HEK293 (cell line): ENCODE measurements around the gene PAPSS1.

Experiments
- CTCF ChIA-PET: fragments of 350-600 bp; formaldehyde crosslinking; extraction: SDS; loops from one replicate; lab custom pipeline; 2021; ENCODE audit warnings: antibody characterized with exemption; lab: Yijun Ruan, JAX
- POLR2A ChIA-PET: fragments of 300-600 bp; formaldehyde crosslinking; extraction: SDS; loops from one replicate; lab custom pipeline; 2020; ENCODE audit warnings: antibody characterized with exemption, inconsistent platforms; lab: Yijun Ruan, JAX
- H3K27ac ChIP-seq: fragments of 200-500 bp; sonication (Bioruptor generic); 2 replicates; pipeline ENCODE4 v1.5.1; 2014; ENCODE audit warnings: low read depth, low read length, control low read depth, inconsistent platforms; ENCODE audit errors: extremely low read depth
- H3K36me3 ChIP-seq, 2 experiments: fragments of 200-500 bp in 1 of 2; sonication (Bioruptor generic) in 1 of 2; 1 replicate in 1 of 2; 2 replicates in 1 of 2; pipeline ENCODE4 v1.5.1; 2014 to 2017; ENCODE audit warnings: inconsistent platforms in 2 of 2, low read length in 2 of 2; ENCODE audit not compliant: control insufficient read depth in 2 of 2, insufficient read depth in 1 of 2
- H3K4me1 ChIP-seq: fragments of 200-500 bp; sonication (Bioruptor generic); 2 replicates; pipeline ENCODE4 v1.5.1; 2014; ENCODE audit warnings: mild to moderate bottlenecking, low read length, inconsistent platforms; ENCODE audit not compliant: control insufficient read depth, insufficient read depth
- H3K4me3 ChIP-seq: 2 replicates; pipeline ENCODE4 v1.5.1; 2011; ENCODE audit warnings: low read depth, mild to moderate bottlenecking, control low read depth, low read length, moderate library complexity
- H3K9me3 ChIP-seq: fragments of 200-500 bp; sonication (Bioruptor generic); 2 replicates; pipeline ENCODE4 v1.5.1; 2014; ENCODE audit warnings: low read depth, low read length, inconsistent platforms; ENCODE audit not compliant: control insufficient read depth, insufficient read depth
- AEBP2 ChIP-seq: fragments of 450-650 bp; formaldehyde crosslinking; IDR thresholded peaks from 2 replicates; pipeline ENCODE4 v1.5.1; 2016; ENCODE audit warnings: missing biosample characterization, missing genetic modification characterization, borderline replicate concordance
- HOXC10 ChIP-seq: sonication (generic); formaldehyde crosslinking; IDR thresholded peaks from 2 replicates; pipeline ENCODE4 v1.8.1; 2023; ENCODE audit warnings: mild to moderate bottlenecking, missing genetic modification reagents
- KLF1 ChIP-seq: fragments of 450-650 bp; formaldehyde crosslinking; IDR thresholded peaks from 2 replicates; pipeline ENCODE4 v1.5.1; 2016; ENCODE audit warnings: missing biosample characterization, missing genetic modification characterization
- KLF17 ChIP-seq: fragments of 450-650 bp; formaldehyde crosslinking; IDR thresholded peaks from 2 replicates; pipeline ENCODE4 v1.5.1; 2016; ENCODE audit warnings: missing biosample characterization, missing genetic modification characterization
- KLF7 ChIP-seq: fragments of 450-650 bp; formaldehyde crosslinking; IDR thresholded peaks from 2 replicates; pipeline ENCODE4 v1.5.1; 2016; ENCODE audit warnings: missing biosample characterization, missing genetic modification characterization, borderline replicate concordance
- PRDM4 ChIP-seq: fragments of 450-650 bp; formaldehyde crosslinking; IDR thresholded peaks from 2 replicates; pipeline ENCODE4 v1.5.1; 2017; ENCODE audit warnings: missing biosample characterization, missing genetic modification characterization
- RBAK ChIP-seq: fragments of 450-650 bp; formaldehyde crosslinking; IDR thresholded peaks from 2 replicates; pipeline ENCODE4 v1.5.1; 2016; ENCODE audit warnings: missing biosample characterization, missing genetic modification characterization
- ZFP41 ChIP-seq: fragments of 450-650 bp; formaldehyde crosslinking; IDR thresholded peaks from 2 replicates; pipeline ENCODE4 v1.5.1; 2016; ENCODE audit warnings: missing biosample characterization, missing genetic modification characterization, borderline replicate concordance
- ZNF311 ChIP-seq: fragments of 450-650 bp; formaldehyde crosslinking; IDR thresholded peaks from 2 replicates; pipeline ENCODE4 v1.5.1; 2017; ENCODE audit warnings: missing biosample characterization, missing genetic modification characterization, borderline replicate concordance
- ZNF37A ChIP-seq: fragments of 450-650 bp; IDR thresholded peaks from 2 replicates; pipeline ENCODE4 v1.5.1; 2018; ENCODE audit warnings: missing biosample characterization, missing genetic modification characterization
- ZNF473 ChIP-seq: fragments of 450-650 bp; formaldehyde crosslinking; IDR thresholded peaks from 2 replicates; pipeline ENCODE4 v1.5.1; 2017; ENCODE audit warnings: missing biosample characterization, missing genetic modification characterization
- ZNF488 ChIP-seq: fragments of 450-650 bp; formaldehyde crosslinking; IDR thresholded peaks from 2 replicates; pipeline ENCODE4 v1.5.1; 2016; ENCODE audit warnings: missing biosample characterization, missing genetic modification characterization
- TF ChIP-seq, protein P1 (sequence below): fragments of 450-650 bp; formaldehyde crosslinking; IDR thresholded peaks from 2 replicates; pipeline ENCODE4 v1.5.1; 2016; ENCODE audit warnings: missing biosample characterization, missing genetic modification characterization
- TF ChIP-seq, protein P2 (sequence below): fragments of 450-650 bp; formaldehyde crosslinking; IDR thresholded peaks from 2 replicates; pipeline ENCODE4 v1.5.1; 2016; ENCODE audit warnings: missing biosample characterization, missing genetic modification characterization
- TF ChIP-seq, protein P3 (sequence below): fragments of 450-650 bp; formaldehyde crosslinking; IDR thresholded peaks from 2 replicates; pipeline ENCODE4 v1.5.1; 2016; ENCODE audit warnings: missing biosample characterization, missing genetic modification characterization
- TF ChIP-seq, protein P4 (sequence below): fragments of 450-650 bp; formaldehyde crosslinking; IDR thresholded peaks from 2 replicates; pipeline ENCODE4 v1.5.1; 2016; ENCODE audit warnings: missing biosample characterization, missing genetic modification characterization
- TF ChIP-seq, protein P5 (sequence below): fragments of 450-650 bp; formaldehyde crosslinking; IDR thresholded peaks from 2 replicates; pipeline ENCODE4 v1.5.1; 2016; ENCODE audit warnings: missing biosample characterization, missing genetic modification characterization

Gene PAPSS1

DNA sequence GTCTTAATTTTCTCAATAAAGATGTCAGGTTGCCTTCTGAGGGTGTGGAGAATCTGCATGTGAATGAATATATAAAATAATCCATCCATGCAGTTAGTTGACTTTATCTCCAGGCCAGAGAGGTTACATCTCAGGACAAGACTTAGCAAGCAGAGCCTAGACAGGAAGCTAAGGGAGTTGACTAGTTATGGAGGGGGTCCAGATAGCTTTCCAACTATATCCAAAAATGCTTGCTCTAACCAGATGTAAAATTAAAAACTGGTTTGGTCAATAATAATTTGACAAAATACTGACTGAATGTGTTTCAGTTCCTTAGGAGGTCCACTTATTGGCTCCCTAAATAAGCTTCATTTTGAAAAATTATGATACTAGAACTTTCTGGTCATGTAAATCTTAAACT lies 101.4 kb downstream of the PAPSS1 start (continued):
- TF ChIP-seq PRDM4 (no peak), KLF17 (tag by site-specific recombination) (no peak)
- TF ChIP-seq, protein P1, sequence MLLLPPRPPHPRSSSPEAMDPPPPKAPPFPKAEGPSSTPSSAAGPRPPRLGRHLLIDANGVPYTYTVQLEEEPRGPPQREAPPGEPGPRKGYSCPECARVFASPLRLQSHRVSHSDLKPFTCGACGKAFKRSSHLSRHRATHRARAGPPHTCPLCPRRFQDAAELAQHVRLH (tag by site-specific recombination) = no peak

- no peaks in the 10 kb centered on the region for H3K9me3 ChIP-seq
- no peaks in the 10 kb centered on the region for H3K4me1 ChIP-seq
- H3K4me3 ChIP-seq = no peak overlapping the region
- H3K36me3 ChIP-seq = peaks cover 0 to 6% of the 10 kb centered on the region in 2 experiments; a peak in 1 of 3 replicates
- ChIA-PET CTCF (interaction anchor here (0.6 kb wide), 1 partner anchor 176 kb away, joined by 3 read pairs; no protein-coding TSS in a partner anchor), POLR2A (no interaction called here)
- H3K27ac ChIP-seq = no peak overlapping the region
- TF ChIP-seq KLF1 (tag by site-specific recombination) = no peak
- TF ChIP-seq, protein P2, sequence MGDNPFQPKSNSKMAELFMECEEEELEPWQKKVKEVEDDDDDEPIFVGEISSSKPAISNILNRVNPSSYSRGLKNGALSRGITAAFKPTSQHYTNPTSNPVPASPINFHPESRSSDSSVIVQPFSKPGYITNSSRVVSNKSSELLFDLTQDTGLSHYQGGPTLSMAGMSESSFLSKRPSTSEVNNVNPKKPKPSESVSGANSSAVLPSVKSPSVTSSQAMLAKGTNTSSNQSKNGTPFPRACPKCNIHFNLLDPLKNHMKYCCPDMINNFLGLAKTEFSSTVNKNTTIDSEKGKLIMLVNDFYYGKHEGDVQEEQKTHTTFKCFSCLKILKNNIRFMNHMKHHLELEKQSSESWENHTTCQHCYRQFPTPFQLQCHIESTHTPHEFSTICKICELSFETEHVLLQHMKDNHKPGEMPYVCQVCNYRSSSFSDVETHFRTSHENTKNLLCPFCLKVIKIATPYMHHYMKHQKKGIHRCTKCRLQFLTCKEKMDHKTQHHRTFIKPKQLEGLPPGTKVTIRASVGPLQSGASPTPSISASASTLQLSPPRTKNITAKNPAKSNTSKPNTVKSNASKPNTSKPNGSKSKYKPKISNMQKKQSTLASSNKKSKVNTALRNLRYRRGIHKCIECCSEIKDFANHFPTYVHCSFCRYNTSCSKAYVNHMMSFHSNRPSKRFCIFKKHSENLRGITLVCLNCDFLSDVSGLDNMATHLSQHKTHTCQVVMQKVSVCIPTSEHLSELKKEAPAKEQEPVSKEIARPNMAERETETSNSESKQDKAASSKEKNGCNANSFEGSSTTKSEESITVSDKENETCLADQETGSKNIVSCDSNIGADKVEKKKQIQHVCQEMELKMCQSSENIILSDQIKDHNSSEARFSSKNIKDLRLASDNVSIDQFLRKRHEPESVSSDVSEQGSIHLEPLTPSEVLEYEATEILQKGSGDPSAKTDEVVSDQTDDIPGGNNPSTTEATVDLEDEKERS = no peak
- TF ChIP-seq, protein P3, sequence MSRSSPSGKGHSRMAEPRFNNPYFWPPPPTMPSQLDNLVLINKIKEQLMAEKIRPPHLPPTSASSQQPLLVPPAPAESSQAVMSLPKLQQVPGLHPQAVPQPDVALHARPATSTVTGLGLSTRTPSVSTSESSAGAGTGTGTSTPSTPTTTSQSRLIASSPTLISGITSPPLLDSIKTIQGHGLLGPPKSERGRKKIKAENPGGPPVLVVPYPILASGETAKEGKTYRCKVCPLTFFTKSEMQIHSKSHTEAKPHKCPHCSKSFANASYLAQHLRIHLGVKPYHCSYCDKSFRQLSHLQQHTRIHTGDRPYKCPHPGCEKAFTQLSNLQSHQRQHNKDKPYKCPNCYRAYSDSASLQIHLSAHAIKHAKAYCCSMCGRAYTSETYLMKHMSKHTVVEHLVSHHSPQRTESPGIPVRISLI (tag by site-specific recombination) = no peak
- no peak for TF ChIP-seq ZNF473 (tag by site-specific recombination)
- TF ChIP-seq ZNF488 (tag by site-specific recombination) = no peak
- TF ChIP-seq, protein P4, sequence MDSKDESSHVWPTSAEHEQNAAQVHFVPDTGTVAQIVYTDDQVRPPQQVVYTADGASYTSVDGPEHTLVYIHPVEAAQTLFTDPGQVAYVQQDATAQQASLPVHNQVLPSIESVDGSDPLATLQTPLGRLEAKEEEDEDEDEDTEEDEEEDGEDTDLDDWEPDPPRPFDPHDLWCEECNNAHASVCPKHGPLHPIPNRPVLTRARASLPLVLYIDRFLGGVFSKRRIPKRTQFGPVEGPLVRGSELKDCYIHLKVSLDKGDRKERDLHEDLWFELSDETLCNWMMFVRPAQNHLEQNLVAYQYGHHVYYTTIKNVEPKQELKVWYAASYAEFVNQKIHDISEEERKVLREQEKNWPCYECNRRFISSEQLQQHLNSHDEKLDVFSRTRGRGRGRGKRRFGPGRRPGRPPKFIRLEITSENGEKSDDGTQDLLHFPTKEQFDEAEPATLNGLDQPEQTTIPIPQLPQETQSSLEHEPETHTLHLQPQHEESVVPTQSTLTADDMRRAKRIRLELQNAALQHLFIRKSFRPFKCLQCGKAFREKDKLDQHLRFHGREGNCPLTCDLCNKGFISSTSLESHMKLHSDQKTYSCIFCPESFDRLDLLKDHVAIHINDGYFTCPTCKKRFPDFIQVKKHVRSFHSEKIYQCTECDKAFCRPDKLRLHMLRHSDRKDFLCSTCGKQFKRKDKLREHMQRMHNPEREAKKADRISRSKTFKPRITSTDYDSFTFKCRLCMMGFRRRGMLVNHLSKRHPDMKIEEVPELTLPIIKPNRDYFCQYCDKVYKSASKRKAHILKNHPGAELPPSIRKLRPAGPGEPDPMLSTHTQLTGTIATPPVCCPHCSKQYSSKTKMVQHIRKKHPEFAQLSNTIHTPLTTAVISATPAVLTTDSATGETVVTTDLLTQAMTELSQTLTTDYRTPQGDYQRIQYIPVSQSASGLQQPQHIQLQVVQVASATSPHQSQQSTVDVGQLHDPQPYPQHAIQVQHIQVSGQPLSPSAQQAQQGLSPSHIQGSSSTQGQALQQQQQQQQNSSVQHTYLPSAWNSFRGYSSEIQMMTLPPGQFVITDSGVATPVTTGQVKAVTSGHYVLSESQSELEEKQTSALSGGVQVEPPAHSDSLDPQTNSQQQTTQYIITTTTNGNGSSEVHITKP (tag by site-specific recombination) = no peak
- no peak for TF ChIP-seq KLF7 (tag by site-specific recombination)
- no peak for TF ChIP-seq ZNF311 (tag by site-specific recombination)
- TF ChIP-seq ZNF37A (tag by site-specific recombination) = no peak
- TF ChIP-seq, protein P5, sequence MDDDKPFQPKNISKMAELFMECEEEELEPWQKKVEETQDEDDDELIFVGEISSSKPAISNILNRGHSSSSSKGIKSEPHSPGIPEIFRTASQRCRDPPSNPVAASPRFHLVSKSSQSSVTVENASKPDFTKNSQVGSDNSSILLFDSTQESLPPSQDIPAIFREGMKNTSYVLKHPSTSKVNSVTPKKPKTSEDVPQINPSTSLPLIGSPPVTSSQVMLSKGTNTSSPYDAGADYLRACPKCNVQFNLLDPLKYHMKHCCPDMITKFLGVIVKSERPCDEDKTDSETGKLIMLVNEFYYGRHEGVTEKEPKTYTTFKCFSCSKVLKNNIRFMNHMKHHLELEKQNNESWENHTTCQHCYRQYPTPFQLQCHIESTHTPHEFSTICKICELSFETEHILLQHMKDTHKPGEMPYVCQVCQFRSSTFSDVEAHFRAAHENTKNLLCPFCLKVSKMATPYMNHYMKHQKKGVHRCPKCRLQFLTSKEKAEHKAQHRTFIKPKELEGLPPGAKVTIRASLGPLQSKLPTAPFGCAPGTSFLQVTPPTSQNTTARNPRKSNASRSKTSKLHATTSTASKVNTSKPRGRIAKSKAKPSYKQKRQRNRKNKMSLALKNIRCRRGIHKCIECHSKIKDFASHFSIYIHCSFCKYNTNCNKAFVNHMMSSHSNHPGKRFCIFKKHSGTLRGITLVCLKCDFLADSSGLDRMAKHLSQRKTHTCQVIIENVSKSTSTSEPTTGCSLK = no peak
- TF ChIP-seq ZFP41 (tag by site-specific recombination) = no peak
- no peak for TF ChIP-seq HOXC10 (CRISPR knock-in tag)
- no peak for TF ChIP-seq AEBP2
- TF ChIP-seq RBAK (tag by site-specific recombination) = no peak
Measured at GRCh38 chr4:107616838-107617389, 103.1 kb downstream of the PAPSS1 start.
